Stimulated activated naive CD8-positive, alpha-beta T cell treated with anti-CD3 and anti-CD28 coated beads, Interleukin-15, Interleukin-2, amounts not matched to agents 100 U/mL and 50 U/mL, for 24 hours (primary cell): ENCODE data around the gene CTXN3.

Experiments used
- ATAC-seq: fragments of 150-1000 bp; cut with Tn5 transposase; one replicate; pipeline ENCODE4 v1.10.0; 2021
- DNase-seq: peaks from one replicate; pipeline ENCODE4 v3.0.0; 2021

Gene CTXN3

DNA sequence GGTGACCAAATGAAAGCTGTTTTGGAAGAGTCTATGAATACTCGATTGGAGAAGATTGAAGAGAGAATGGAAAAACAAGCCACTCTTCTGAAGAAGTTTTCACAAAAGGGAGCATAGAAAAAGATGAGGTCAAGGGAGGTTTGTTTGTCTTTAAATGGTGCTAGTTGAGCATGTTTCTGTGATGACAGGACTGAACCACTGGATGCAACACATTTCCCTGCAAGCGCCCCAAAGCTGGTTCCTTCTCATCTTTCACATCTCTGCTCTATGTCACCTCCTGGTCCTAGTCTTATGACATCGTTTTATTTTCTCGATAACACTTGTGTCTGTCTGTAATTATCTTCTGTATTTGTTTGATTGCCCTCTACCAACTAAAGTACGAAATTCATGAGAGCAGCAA lies 50.5 kb downstream of the CTXN3 start:
- DNase-seq (no peak), ATAC-seq (no peak)

DNA sequence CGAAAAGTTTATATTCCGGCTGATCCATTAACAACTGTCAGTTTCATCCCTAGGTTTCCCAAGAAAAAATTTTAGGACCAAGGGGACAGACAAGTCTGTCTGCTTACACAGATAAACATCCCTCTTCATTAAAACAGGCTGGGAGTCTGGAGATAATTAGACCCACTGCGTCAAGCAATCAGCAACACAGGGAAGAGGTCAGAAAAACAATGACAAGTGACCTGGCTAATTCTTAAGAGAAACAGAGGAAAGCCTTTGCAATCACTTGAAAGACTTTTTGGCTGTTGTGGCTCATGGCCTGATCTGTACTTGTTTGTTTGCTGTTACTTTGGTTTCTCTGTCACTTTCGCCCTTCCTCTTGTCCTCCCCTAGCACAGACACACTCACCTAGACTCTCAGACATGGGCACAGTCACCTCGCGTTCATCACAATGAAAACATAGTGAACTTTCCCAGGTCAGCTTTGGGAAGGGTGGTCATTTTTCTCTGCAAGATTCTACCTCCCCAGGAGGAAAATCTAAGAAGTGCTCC lies 51.4 kb downstream of the CTXN3 start:
- ATAC-seq = no peak
- no peak for DNase-seq

DNA sequence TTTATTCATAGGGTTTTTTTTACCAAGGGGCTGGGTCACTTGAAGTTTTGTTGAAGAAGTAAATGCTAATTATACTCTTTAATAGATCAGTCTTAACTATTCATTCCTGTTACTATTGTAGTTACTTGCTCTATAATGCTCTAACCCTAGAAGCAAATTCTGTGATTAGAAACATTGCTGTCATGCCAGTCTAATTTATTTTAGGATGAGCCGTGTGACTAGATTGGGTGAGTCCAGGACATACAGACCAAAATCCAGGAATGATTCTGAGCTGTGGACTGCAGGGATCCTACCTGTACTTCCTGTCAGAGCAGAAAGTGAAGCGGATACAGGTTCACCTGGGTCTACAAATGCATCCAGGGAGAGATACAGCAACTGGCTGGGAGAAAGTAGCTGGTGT lies 53.6 kb downstream of the CTXN3 start:
- DNase-seq = no peak
- ATAC-seq = no peak

DNA sequence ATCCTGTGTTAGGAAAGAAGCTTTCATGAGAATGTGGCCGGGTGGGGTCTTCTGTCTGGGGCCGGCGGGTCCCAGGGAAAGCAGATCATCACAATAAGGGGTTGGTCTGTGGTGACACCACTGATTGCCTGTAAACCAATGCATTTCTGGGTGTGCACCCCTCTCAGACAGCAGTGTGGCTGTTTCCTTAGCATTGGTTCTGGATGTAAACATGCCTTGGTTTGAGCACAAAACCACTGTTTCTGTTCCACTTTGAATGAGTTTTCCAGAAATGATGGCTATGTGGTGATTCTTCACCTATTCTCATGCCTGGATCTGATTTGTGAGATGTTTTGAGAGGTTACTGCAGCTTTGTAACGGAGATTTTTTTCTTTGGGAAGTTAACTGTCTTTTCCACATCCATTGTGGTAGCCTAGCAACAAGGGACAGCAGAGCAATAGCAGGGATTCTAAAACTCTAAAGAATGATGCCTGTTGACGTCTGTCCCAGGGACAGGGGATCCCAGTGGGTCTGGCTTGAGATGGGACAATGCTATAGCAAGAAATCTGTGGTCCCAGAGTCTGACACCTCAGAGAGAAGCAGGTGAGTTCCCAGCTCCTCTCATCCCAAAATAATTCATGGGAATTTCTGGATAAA lies 54.2 kb downstream of the CTXN3 start, which contains the start of gene CCDC192:
Gene CCDC192 (plus strand): TSS at position 466 of the 636 bp plus-strand sequence. CDS start 55 bp downstream, at position 521.
- ATAC-seq = no peak

DNA sequence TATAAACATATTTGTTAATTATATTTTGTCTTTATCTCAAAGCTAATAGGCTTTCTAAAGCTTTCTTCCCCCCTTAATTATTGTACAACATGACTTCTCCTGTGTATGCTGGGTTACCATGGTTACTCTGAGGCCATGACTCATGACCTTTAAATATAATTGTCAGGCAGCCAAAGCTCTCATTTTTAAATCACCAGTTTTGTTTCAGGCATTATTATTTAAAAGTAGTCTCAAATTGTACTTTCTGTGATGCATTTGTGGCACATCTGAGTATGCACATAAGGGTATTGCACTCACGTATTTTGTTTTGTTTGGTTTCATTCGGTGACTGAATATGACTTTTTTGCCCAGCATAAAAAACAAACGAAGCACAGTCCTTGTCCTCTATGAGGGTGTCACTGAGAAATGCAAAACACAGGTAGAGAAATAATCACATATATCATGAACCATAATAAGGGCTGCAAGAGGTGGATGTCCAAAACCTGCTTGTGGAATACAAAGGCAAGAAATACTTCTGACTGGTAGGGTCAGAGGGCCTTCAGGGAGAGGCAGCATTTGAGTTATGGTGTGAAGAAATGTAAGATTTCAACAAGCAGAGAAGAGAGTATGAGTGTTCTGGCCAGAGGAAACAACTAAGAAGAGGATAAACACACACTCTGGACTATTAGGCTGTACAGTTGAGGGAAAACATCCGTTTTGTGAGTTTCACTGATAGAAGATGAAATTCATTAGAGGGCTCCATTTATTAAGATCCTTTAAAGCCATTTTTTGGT lies 56.4 kb downstream of the CTXN3 start:
- no peak for ATAC-seq

More for the DNA sequence above, 54.2 kb downstream of the CTXN3 start, which contains the start of gene CCDC192:
- no peak for DNase-seq

DNA sequence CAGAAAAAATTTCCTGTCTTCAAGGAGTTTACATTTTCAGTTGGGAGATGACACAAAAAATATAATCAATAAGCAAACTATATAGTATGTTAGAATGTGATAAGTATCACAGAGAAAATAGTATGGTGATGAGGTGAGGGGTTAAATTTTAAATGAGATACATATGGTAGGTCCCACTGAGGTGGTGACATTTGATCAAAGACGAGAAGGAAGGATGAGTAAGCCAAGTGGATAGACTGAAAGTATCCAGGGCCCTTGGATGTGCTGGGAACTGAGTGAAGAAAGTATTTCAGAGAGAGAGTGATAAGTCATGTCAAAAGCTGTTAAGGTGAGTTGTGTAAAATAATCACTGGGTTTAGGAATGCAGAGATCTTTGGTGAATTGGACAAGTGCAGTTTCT lies 57.8 kb downstream of the CTXN3 start:
- ATAC-seq (no peak), DNase-seq (no peak)

More for the DNA sequence above, 56.4 kb downstream of the CTXN3 start:
- no peak for DNase-seq

DNA sequence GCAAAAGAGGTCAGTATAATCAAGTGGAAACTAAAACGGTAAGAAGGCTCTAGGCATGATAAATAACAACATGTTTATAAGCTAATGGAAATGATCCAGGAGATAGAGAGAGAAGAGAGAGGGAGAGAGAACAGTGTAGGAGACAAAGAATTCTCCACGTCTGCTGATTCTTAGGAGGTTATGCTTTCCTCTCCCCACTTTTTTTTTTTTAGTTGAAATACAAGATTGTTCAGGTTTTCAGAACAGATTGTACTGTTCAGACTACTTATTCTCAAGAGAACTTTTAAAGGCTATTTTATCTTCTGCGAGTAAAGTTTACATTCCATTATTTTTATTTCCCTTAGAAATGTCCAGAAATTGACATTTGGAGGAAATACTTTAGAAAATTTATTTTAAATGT lies 58.3 kb downstream of the CTXN3 start:
- ATAC-seq = no peak
- no peak for DNase-seq
